K562 (cell line): ENCODE measurements around the gene ATXN1. TPM values are rescaled to one million over a fixed set of nuclear protein-coding genes. Genes with fewer than 3 reads are reported as not detected.

Experiments
- ARID1B ChIP-seq: fragments of 450-650 bp; IDR thresholded peaks from 2 replicates; pipeline ENCODE4 v1.6.1; 2016; ENCODE audit warnings: antibody characterized with exemption, mild to moderate bottlenecking, inconsistent platforms
- FOXK1 ChIP-seq: sonication (generic); formaldehyde crosslinking; IDR thresholded peaks from 2 replicates; pipeline ENCODE4 v1.8.0; 2022; ENCODE audit warnings: missing genetic modification reagents, mild to moderate bottlenecking, borderline replicate concordance
- FUS ChIP-seq: fragments of 200-400 bp; formaldehyde crosslinking; optimal IDR thresholded peaks from 2 replicates; pipeline ENCODE3; 2017; ENCODE audit warnings: low read depth, low read length
- HDGF ChIP-seq: fragments of 450-650 bp; IDR thresholded peaks from 2 replicates; pipeline ENCODE4 v1.6.1; 2016
- NRF1 ChIP-seq, 2 experiments: fragments of 450-650 bp; IDR thresholded peaks in 1 of 2; conservative IDR thresholded peaks in 1 of 2; 2 replicates each; pipeline ENCODE4 v1.6.1; 2014; ENCODE audit warnings: mild to moderate bottlenecking in 2 of 2
- PCBP2 ChIP-seq: fragments of 200-400 bp; formaldehyde crosslinking; IDR thresholded peaks from 2 replicates; pipeline ENCODE4 v1.6.1; 2018; ENCODE audit warnings: low read length, low read depth, mild to moderate bottlenecking, moderate library complexity; ENCODE audit not compliant: poor library complexity, severe bottlenecking
- POLR2AphosphoS2 ChIP-seq: IDR thresholded peaks from 2 replicates; pipeline ENCODE4 v1.6.1; 2012; ENCODE audit warnings: low read length, improper control_type of control experiment
- RBM14 ChIP-seq: fragments of 200-400 bp; formaldehyde crosslinking; IDR thresholded peaks from 2 replicates; pipeline ENCODE4 v1.6.1; 2018; ENCODE audit warnings: low read depth, mild to moderate bottlenecking, low read length, moderate library complexity, borderline replicate concordance; ENCODE audit not compliant: insufficient read depth
- STAT5B ChIP-seq: fragments of 250-450 bp; sonication (Bioruptor Pico); IDR thresholded peaks from 2 replicates; pipeline ENCODE4 v1.8.0; 2021; ENCODE audit warnings: mild to moderate bottlenecking, inconsistent platforms
- TOE1 ChIP-seq, 2 experiments: fragments of 450-650 bp in 1 of 2; sonication (generic) in 1 of 2; formaldehyde crosslinking in 1 of 2; IDR thresholded peaks; 2 replicates each; pipeline versions ENCODE4 v1.7.1 to v1.8.0; 2016 to 2022; ENCODE audit warnings: borderline replicate concordance in 2 of 2, mild to moderate bottlenecking in 2 of 2, antibody characterized with exemption in 1 of 2, inconsistent platforms in 1 of 2, low read depth in 1 of 2, missing genetic modification reagents in 1 of 2, moderate library complexity in 1 of 2
- WHSC1 ChIP-seq: IDR thresholded peaks from one replicate; pipeline ENCODE4 v1.6.1; 2012; ENCODE audit warnings: low read length, control low read depth, inconsistent platforms
- ZBED1 ChIP-seq: IDR thresholded peaks from 2 replicates; pipeline ENCODE4 v1.6.1; 2014
- ZNF133 ChIP-seq: fragments of 250-450 bp; sonication (Bioruptor Pico); IDR thresholded peaks from 2 replicates; pipeline ENCODE4 v1.4.0; 2020; ENCODE audit warnings: mild to moderate bottlenecking
- ZNF282 ChIP-seq: sonication (generic); formaldehyde crosslinking; IDR thresholded peaks from 2 replicates; pipeline ENCODE4 v1.8.1; 2023; ENCODE audit warnings: missing genetic modification reagents
- ZNF311 ChIP-seq: fragments of 250-450 bp; sonication (Bioruptor Pico); IDR thresholded peaks from 2 replicates; pipeline ENCODE4 v1.4.0; 2020; ENCODE audit warnings: mild to moderate bottlenecking, moderate library complexity
- ZNF436 ChIP-seq: fragments of 250-450, 450-650 bp; sonication (Bioruptor Pico); formaldehyde crosslinking; IDR thresholded peaks from 2 replicates; pipeline ENCODE4 v1.7.0; 2020; ENCODE audit warnings: mild to moderate bottlenecking
- ZNF79 ChIP-seq: fragments of 250-450 bp; sonication (Bioruptor Pico); IDR thresholded peaks from 2 replicates; pipeline ENCODE4 v1.4.0; 2020; ENCODE audit warnings: low read depth, mild to moderate bottlenecking, moderate library complexity
- polyA plus RNA-seq, 8 experiments: library from polyadenylated mRNA; depleted of rRNA in 4 of 8; stranded (reverse) in 5 of 8; unstranded in 3 of 8; fragments of >200 nt; fragmentation: Nextera tagmentation in 2 of 8; fragmentation: Illumina TruSeq in 1 of 8; extraction: Ambion mirVana in 2 of 8; extraction: Trizol in 1 of 8; gene quantifications; 2 replicates each; pipeline versions ENCODE4 v1.2.1 to v1.2.3, GENCODE V29; 2011 to 2014; ENCODE audit warnings: inconsistent platforms in 1 of 8, missing spikeins in 1 of 8
- total RNA-seq, 7 experiments: library from RNA; depleted of rRNA in 6 of 7; stranded (reverse); fragments of >200 nt in 6 of 7; fragmentation: Illumina TruSeq in 2 of 7; extraction: Trizol in 2 of 7; gene quantifications; 2 replicates each; pipeline versions ENCODE4 v1.2.1 to v1.2.3, GENCODE V29; 2011 to 2021; ENCODE audit warnings: low replicate concordance in 1 of 7
- TF ChIP-seq, protein P1 (sequence below): fragments of 150-350 bp; IDR thresholded peaks from 2 replicates; pipeline ENCODE4 v1.6.1; 2014; ENCODE audit warnings: low read depth, mild to moderate bottlenecking, low read length, borderline replicate concordance
- TF ChIP-seq, protein P2 (sequence below): fragments of 450-650 bp; IDR thresholded peaks from 2 replicates; pipeline ENCODE4 v1.6.1; 2016
- TF ChIP-seq, protein P3 (sequence below): fragments of 200-800 bp; sonication (Bioruptor generic); IDR thresholded peaks from 2 replicates; pipeline ENCODE4 v1.6.1; 2017; ENCODE audit warnings: missing genetic modification characterization, missing compliant biosample characterization

Gene ATXN1
- total and polyA plus RNA-seq, 9 of the 15 experiments (the other 6 are each of a cell fraction or from before 2014, with no cell fraction given) = under 0.01 to 1.2 (median 0.58) TPM

DNA sequence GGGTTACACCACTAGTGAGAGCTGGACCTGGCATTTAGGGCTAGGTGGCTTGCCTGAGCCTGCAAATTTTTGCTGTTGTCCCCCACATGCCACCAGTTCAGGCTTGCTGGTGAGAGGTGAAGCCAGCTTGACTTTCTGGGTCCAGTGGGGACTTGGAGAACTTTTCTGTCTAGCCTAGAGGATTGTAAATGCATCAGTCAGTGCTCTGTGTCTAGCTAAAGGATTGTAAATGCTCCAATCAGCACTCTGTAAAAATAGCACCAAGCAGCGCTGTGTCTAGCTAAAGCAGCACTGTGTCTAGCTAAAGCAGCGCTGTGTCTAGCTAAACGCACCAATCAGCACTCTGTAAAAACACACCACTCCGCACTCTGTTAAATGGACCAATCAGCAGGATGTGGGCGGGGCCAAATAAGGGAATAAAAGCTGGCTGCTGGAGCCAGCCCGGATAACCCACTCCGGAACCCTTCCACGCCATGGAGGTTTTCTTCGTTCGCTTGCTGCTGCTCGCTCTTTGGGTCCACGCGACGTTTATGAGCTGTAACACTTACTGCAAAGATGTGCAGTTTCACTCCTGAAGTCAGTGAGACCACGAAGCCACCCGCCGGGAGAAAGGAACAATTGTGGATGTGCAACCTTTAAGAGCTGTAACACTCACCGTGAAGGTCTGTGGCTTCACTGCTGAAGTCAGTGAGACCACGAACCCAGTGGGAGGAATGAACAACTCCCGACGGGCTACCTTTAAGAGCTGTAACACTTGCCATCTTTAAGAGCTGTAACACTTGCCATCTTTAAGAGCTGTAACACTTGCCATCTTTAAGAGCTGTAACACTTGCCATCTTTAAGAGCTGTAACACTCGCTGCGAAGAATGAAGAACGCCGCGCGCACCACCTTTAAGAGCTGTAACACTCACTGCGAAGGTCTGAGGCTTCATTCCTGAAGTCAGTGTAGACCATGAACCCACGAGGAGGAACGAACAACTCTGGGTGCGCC lies 495.6 kb downstream of the ATXN1 start (continued):
- TF ChIP-seq ZNF133 (peak; percentile 78; the same call in 1 of the 2 replicates), HDGF (no peak), STAT5B (CRISPR knock-in tag) (no peak), RBM14 (no peak), ZNF311 (CRISPR knock-in tag) (no peak), NRF1 (conservative IDR thresholded peaks at IDR 0.05 in 1 of 2, IDR thresholded peaks at IDR 0.05 in 1 of 2) (peak; percentile 58 to 65), PCBP2 (no peak), FUS (no peak), WHSC1 (no peak), ZNF436 (CRISPR knock-in tag) (peak; percentile 84), ZBED1 (peak; percentile 99), POLR2AphosphoS2 (peak; percentile 100), TOE1 (IDR thresholded peaks at IDR 0.05; ENCODE audit: borderline replicate concordance) (peak; percentile 85), TOE1 (CRISPR knock-in tag; IDR thresholded peaks at IDR 0.05; ENCODE audit: borderline replicate concordance, low read depth) (no peak), ARID1B (peak; percentile 57), ZNF282 (CRISPR knock-in tag) (no peak), FOXK1 (CRISPR knock-in tag) (0 out of 2 replicates have a peak, but pooled peaks have one; percentile 4), ZNF79 (CRISPR knock-in tag) (peak; percentile 54; the same call in 1 of the 2 replicates)
- TF ChIP-seq, protein P1, sequence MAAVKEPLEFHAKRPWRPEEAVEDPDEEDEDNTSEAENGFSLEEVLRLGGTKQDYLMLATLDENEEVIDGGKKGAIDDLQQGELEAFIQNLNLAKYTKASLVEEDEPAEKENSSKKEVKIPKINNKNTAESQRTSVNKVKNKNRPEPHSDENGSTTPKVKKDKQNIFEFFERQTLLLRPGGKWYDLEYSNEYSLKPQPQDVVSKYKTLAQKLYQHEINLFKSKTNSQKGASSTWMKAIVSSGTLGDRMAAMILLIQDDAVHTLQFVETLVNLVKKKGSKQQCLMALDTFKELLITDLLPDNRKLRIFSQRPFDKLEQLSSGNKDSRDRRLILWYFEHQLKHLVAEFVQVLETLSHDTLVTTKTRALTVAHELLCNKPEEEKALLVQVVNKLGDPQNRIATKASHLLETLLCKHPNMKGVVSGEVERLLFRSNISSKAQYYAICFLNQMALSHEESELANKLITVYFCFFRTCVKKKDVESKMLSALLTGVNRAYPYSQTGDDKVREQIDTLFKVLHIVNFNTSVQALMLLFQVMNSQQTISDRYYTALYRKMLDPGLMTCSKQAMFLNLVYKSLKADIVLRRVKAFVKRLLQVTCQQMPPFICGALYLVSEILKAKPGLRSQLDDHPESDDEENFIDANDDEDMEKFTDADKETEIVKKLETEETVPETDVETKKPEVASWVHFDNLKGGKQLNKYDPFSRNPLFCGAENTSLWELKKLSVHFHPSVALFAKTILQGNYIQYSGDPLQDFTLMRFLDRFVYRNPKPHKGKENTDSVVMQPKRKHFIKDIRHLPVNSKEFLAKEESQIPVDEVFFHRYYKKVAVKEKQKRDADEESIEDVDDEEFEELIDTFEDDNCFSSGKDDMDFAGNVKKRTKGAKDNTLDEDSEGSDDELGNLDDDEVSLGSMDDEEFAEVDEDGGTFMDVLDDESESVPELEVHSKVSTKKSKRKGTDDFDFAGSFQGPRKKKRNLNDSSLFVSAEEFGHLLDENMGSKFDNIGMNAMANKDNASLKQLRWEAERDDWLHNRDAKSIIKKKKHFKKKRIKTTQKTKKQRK = no peak
- TF ChIP-seq, protein P2, sequence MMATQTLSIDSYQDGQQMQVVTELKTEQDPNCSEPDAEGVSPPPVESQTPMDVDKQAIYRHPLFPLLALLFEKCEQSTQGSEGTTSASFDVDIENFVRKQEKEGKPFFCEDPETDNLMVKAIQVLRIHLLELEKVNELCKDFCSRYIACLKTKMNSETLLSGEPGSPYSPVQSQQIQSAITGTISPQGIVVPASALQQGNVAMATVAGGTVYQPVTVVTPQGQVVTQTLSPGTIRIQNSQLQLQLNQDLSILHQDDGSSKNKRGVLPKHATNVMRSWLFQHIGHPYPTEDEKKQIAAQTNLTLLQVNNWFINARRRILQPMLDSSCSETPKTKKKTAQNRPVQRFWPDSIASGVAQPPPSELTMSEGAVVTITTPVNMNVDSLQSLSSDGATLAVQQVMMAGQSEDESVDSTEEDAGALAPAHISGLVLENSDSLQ = 0 out of 2 replicates have a peak, but pooled peaks have one; percentile 15
- TF ChIP-seq, protein P3, sequence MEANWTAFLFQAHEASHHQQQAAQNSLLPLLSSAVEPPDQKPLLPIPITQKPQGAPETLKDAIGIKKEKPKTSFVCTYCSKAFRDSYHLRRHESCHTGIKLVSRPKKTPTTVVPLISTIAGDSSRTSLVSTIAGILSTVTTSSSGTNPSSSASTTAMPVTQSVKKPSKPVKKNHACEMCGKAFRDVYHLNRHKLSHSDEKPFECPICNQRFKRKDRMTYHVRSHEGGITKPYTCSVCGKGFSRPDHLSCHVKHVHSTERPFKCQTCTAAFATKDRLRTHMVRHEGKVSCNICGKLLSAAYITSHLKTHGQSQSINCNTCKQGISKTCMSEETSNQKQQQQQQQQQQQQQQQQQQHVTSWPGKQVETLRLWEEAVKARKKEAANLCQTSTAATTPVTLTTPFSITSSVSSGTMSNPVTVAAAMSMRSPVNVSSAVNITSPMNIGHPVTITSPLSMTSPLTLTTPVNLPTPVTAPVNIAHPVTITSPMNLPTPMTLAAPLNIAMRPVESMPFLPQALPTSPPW (CRISPR knock-in tag) = no peak; the same call in 1 of the 2 replicates
